GM23338 (cell line): ENCODE measurements around the gene GOLGB1. TPM values are rescaled to one million over a fixed set of nuclear protein-coding genes. Genes with fewer than 3 reads are reported as not detected.

ENCODE experiments used
- ATAC-seq: fragments of 200-7000 bp; cut with Tn5 transposase; 3 replicates; pipeline ENCODE4 v1.9.1; 2020
- DNase-seq: peaks from one replicate; pipeline ENCODE4 v3.0.0-alpha.2; 2015; ENCODE audit warnings: low spot score
- H2AFZ ChIP-seq: fragments of 200-600 bp; sonication (generic); 2 replicates; pipeline ENCODE4 v1.8.0; 2016; ENCODE audit warnings: antibody characterized with exemption, mild to moderate bottlenecking, moderate library complexity
- H3F3A ChIP-seq: fragments of 200-600 bp; sonication (generic); replicated peaks from 2 replicates; pipeline ENCODE4 v1.8.0; 2017; ENCODE audit warnings: antibody characterized with exemption, mixed run types, low read depth
- H3K27ac ChIP-seq: fragments of 200-600 bp; sonication (generic); 2 replicates; pipeline ENCODE4 v1.6.1; 2016; ENCODE audit warnings: low read depth
- H3K27me3 ChIP-seq: fragments of 200-600 bp; sonication (generic); 2 replicates; pipeline ENCODE4 v1.8.0; 2016; ENCODE audit warnings: mild to moderate bottlenecking, mixed run types, moderate library complexity; ENCODE audit not compliant: insufficient read depth
- H3K36me3 ChIP-seq: fragments of 200-600 bp; sonication (generic); 2 replicates; pipeline ENCODE4 v1.8.0; 2016; ENCODE audit warnings: mild to moderate bottlenecking; ENCODE audit not compliant: insufficient read depth
- H3K4me1 ChIP-seq: fragments of 200-600 bp; sonication (generic); 2 replicates; pipeline ENCODE4 v1.8.0; 2016; ENCODE audit warnings: mild to moderate bottlenecking, moderate library complexity; ENCODE audit not compliant: insufficient read depth
- H3K4me2 ChIP-seq: fragments of 200-600 bp; sonication (generic); 2 replicates; pipeline ENCODE4 v1.7.1; 2017; ENCODE audit warnings: mixed run types
- H3K4me3 ChIP-seq: fragments of 200-600 bp; sonication (generic); 2 replicates; pipeline ENCODE4 v1.6.1; 2016; ENCODE audit warnings: mixed run types
- H3K79me2 ChIP-seq: fragments of 200-600 bp; sonication (generic); replicated peaks from 2 replicates; pipeline ENCODE4 v1.8.0; 2017; ENCODE audit warnings: mild to moderate bottlenecking; ENCODE audit not compliant: insufficient read depth
- H3K9me2 ChIP-seq: fragments of 200-600 bp; sonication (generic); 2 replicates; pipeline ENCODE4 v1.8.0; 2017; ENCODE audit not compliant: insufficient read depth
- H4K20me1 ChIP-seq: fragments of 200-600 bp; sonication (generic); replicated peaks from 2 replicates; pipeline ENCODE4 v1.8.0; 2017; ENCODE audit warnings: mild to moderate bottlenecking; ENCODE audit not compliant: insufficient read depth
- H3K27ac Mint-ChIP-seq: 2 replicates; pipeline ENCODE4 v1.8.0; 2020; ENCODE audit warnings: inconsistent platforms, mild to moderate bottlenecking, moderate library complexity, mixed read lengths
- H3K27me3 Mint-ChIP-seq: 3 replicates; pipeline ENCODE4 v1.8.0; 2022; ENCODE audit warnings: low read depth, mild to moderate bottlenecking, moderate library complexity, mixed read lengths, inconsistent platforms; ENCODE audit not compliant: insufficient read depth, poor library complexity
- H3K36me3 Mint-ChIP-seq: 3 replicates; pipeline ENCODE4 v1.8.0; 2021; ENCODE audit warnings: low read depth, mild to moderate bottlenecking, inconsistent platforms, moderate library complexity, mixed read lengths
- H3K4me1 Mint-ChIP-seq: 3 replicates; pipeline ENCODE4 v1.8.0; 2020; ENCODE audit warnings: mild to moderate bottlenecking, inconsistent platforms, mixed read lengths
- H3K4me3 Mint-ChIP-seq: 3 replicates; pipeline ENCODE4 v1.8.0; 2021; ENCODE audit warnings: moderate library complexity, mild to moderate bottlenecking, inconsistent platforms, mixed read lengths
- H3K9me3 Mint-ChIP-seq: 3 replicates; pipeline ENCODE4 v1.8.0; 2020; ENCODE audit warnings: moderate library complexity, mild to moderate bottlenecking, inconsistent platforms, mixed read lengths
- CREB1 ChIP-seq: fragments of 250-450 bp; sonication (Bioruptor Pico); IDR thresholded peaks from 2 replicates; pipeline ENCODE4 v1.5.0; 2020; ENCODE audit warnings: low read depth, mild to moderate bottlenecking, moderate library complexity
- CTCF ChIP-seq, 2 experiments: fragments of 200-600 bp in 1 of 2; sonication (generic) in 1 of 2; conservative IDR thresholded peaks; 2 replicates each; pipeline versions ENCODE4 v1.5.1 to v1.6.1; 2016 to 2017; ENCODE audit warnings: antibody characterized with exemption in 2 of 2, low read depth in 2 of 2, mild to moderate bottlenecking in 2 of 2, moderate library complexity in 1 of 2
- ETS1 ChIP-seq: IDR thresholded peaks from 2 replicates; pipeline ENCODE4 v1.6.1; 2016; ENCODE audit warnings: antibody characterized with exemption
- EZH2 ChIP-seq: fragments of 200-600 bp; sonication (generic); IDR thresholded peaks from one replicate; pipeline ENCODE4 v1.8.0; 2017; ENCODE audit warnings: antibody characterized with exemption, mild to moderate bottlenecking, low read depth; ENCODE audit not compliant: unreplicated experiment
- EZH2phosphoT487 ChIP-seq: fragments of 200-600 bp; sonication (generic); IDR thresholded peaks from one replicate; pipeline ENCODE4 v1.8.1; 2018; ENCODE audit warnings: antibody characterized with exemption; ENCODE audit not compliant: unreplicated experiment
- JUNB ChIP-seq: IDR thresholded peaks from one replicate; pipeline ENCODE4 v1.6.1; 2016; ENCODE audit warnings: antibody characterized with exemption; ENCODE audit not compliant: unreplicated experiment
- NANOG ChIP-seq: IDR thresholded peaks from 2 replicates; pipeline ENCODE4 v1.6.1; 2016; ENCODE audit warnings: antibody characterized with exemption, borderline replicate concordance
- POLR2AphosphoS5 ChIP-seq: IDR thresholded peaks from 2 replicates; pipeline ENCODE4 v1.6.1; 2016; ENCODE audit warnings: antibody characterized with exemption, low read depth
- REST ChIP-seq: IDR thresholded peaks from one replicate; pipeline ENCODE4 v1.6.1; 2018; ENCODE audit warnings: antibody characterized with exemption; ENCODE audit not compliant: unreplicated experiment
- STAT1 ChIP-seq: IDR thresholded peaks from one replicate; pipeline ENCODE4 v1.6.1; 2016; ENCODE audit warnings: antibody characterized with exemption; ENCODE audit not compliant: unreplicated experiment
- ZNF114 ChIP-seq: fragments of 250-450 bp; sonication (Bioruptor Pico); IDR thresholded peaks from 2 replicates; pipeline ENCODE4 v1.5.0; 2020; ENCODE audit warnings: mild to moderate bottlenecking, moderate library complexity
- ZNF331 ChIP-seq: fragments of 250-450 bp; sonication (Bioruptor Pico); IDR thresholded peaks from 2 replicates; pipeline ENCODE4 v1.5.0; 2020; ENCODE audit warnings: low read depth, mild to moderate bottlenecking, moderate library complexity
- polyA plus RNA-seq: library from polyadenylated mRNA; unstranded; fragments of >200 nt; fragmentation: Nextera tagmentation; extraction: Ambion mirVana; gene quantifications from 2 replicates; pipeline ENCODE4 v1.2.1, GENCODE V29; 2016
- total RNA-seq: library from RNA; depleted of rRNA; stranded (reverse); fragments of >200 nt; shearing (Covaris generic); gene quantifications from 2 replicates; pipeline ENCODE4 v1.2.3, GENCODE V29; 2014

The GOLGB1 gene
- total and polyA plus RNA-seq, 2 experiments from 2014 or later, result 34.5 to 56.8 TPM

- TF ChIP-seq CREB1 (CRISPR knock-in tag) (no peak), EZH2phosphoT487 (no peak), POLR2AphosphoS5 (no peak), REST (no peak), JUNB (no peak), CTCF (conservative IDR thresholded peaks at IDR 0.05; ENCODE audit: low read depth in 2 of 2) (no peak), ZNF331 (CRISPR knock-in tag) (no peak), STAT1 (no peak)
Observed at GRCh38 chr3:121730940-121731687, 18.4 kb downstream of the GOLGB1 start (continued).

GRCh38 chr3:121724130-121724529 lies 25.4 kb downstream of the GOLGB1 start:
- Histone ChIP-seq H4K20me1 (0 out of 2 replicates have a peak, but pooled peaks cover 4% of the 10 kb centered on the region), H3F3A (no peaks in the 10 kb centered on the region), H3K4me1 (no peaks in the 10 kb centered on the region), H3K4me3 (no peak overlapping the region), H3K4me2 (no peak overlapping the region), H2AFZ (no peak overlapping the region), H3K79me2 (no peaks in the 10 kb centered on the region), H3K27ac (no peak overlapping the region), H3K9me2 (no peaks in the 10 kb centered on the region), H3K27me3 (no peaks in the 10 kb centered on the region), H3K36me3 (peaks cover 28% of the 10 kb centered on the region; the same call in 1 of the 2 replicates)
- ATAC-seq (no peak), DNase-seq (no peak)
- TF ChIP-seq STAT1 (no peak), EZH2phosphoT487 (no peak), ETS1 (no peak), ZNF331 (CRISPR knock-in tag) (no peak), CTCF (conservative IDR thresholded peaks at IDR 0.05; ENCODE audit: low read depth in 2 of 2) (no peak), POLR2AphosphoS5 (no peak), JUNB (no peak), EZH2 (no peak), NANOG (no peak), ZNF114 (CRISPR knock-in tag) (no peak), CREB1 (CRISPR knock-in tag) (no peak)
- H3K27ac Mint-ChIP-seq, result no peak overlapping the region
- no peak overlapping the region for H3K4me3 Mint-ChIP-seq
- H3K36me3 Mint-ChIP-seq, result peaks cover 49% of the 10 kb centered on the region
- H3K27me3 Mint-ChIP-seq, result peaks cover 1% of the 10 kb centered on the region
- H3K9me3 Mint-ChIP-seq, result no peaks in the 10 kb centered on the region
- no peaks in the 10 kb centered on the region for H3K4me1 Mint-ChIP-seq
